Tibial nerve (tissue), 4 donors: ENCODE measurements around the gene POU6F2. TPM values are rescaled to one million over a fixed set of nuclear protein-coding genes. Genes with fewer than 3 reads are reported as not detected.

Experiments
- DNase-seq, 2 donors: peaks; one replicate each; pipeline ENCODE4 v3.0.0-alpha.2; 2019; ENCODE audit warnings: low spot score in 2 of 2
- H3K27ac ChIP-seq, 4 donors: fragments of 200-600 bp; sonication (generic) in 3 of 4; one replicate each; pipeline ENCODE4 v1.5.1; 2017 to 2019; ENCODE audit warnings: mild to moderate bottlenecking in 1 of 4
- H3K27me3 ChIP-seq, 2 donors: fragments of 200-600 bp; sonication (generic) in 1 of 2; one replicate each; pipeline versions ENCODE4 v1.5.1 to v1.6.0; 2017 to 2019
- H3K36me3 ChIP-seq, 3 donors: fragments of 200-600 bp; sonication (generic); one replicate each; pipeline ENCODE4 v1.5.1; 2018 to 2019
- H3K4me1 ChIP-seq, 4 donors: fragments of 200-600 bp; sonication (generic) in 3 of 4; one replicate each; pipeline ENCODE4 v1.5.1; 2017 to 2019
- H3K4me3 ChIP-seq, 4 donors: fragments of 200-600 bp; sonication (generic) in 3 of 4; one replicate each; pipeline ENCODE4 v1.5.1; 2017 to 2019; ENCODE audit warnings: mild to moderate bottlenecking in 1 of 4, moderate library complexity in 1 of 4
- H3K9me3 ChIP-seq, 4 donors: fragments of 200-600 bp; sonication (generic) in 3 of 4; one replicate each; pipeline ENCODE4 v1.5.1; 2017 to 2019
- CTCF ChIP-seq, 5 experiments: fragments of 200-600 bp in 3 of 5; fragments of 450-650 bp in 2 of 5; sonication (generic) in 3 of 5; IDR thresholded peaks; one replicate each; pipeline ENCODE4 v1.5.1; 2016 to 2019; ENCODE audit warnings: antibody characterized with exemption in 5 of 5, mild to moderate bottlenecking in 3 of 5, moderate library complexity in 2 of 5
- EP300 ChIP-seq, 2 donors: sonication (generic); formaldehyde crosslinking; IDR thresholded peaks; one replicate each; pipeline ENCODE4 v1.6.1; 2017; ENCODE audit warnings: antibody characterized with exemption in 2 of 2, mild to moderate bottlenecking in 1 of 2
- POLR2A ChIP-seq, 2 donors: fragments of 450-650 bp; IDR thresholded peaks; one replicate each; pipeline ENCODE4 v1.6.1; 2017; ENCODE audit warnings: antibody characterized with exemption in 2 of 2, mild to moderate bottlenecking in 2 of 2, moderate library complexity in 2 of 2
- WGBS, 2 donors: methylation state at CpG; one replicate each; pipeline ENCODE4 v1.1.5; 2018; 5-methylcytosine and 5-hydroxymethylcytosine counted together
- total RNA-seq, 4 donors: library from RNA; depleted of rRNA; stranded (reverse); fragments of >200 nt; gene quantifications; one replicate each; pipeline ENCODE4 v1.1.0, GENCODE V29; 2016

POU6F2 gene
- total RNA-seq, 4 donors from 2014 or later = 0.21 to 1.8 (median 1.3) TPM

- H3K9me3 ChIP-seq = no peaks in the 10 kb centered on the region
- no peak overlapping the region for H3K27ac ChIP-seq
- WGBS, 2 donors = 69 to 82% methylated on average over 1 of the region's 1 CpG
- H3K36me3 ChIP-seq = no peaks in the 10 kb centered on the region
- no peak overlapping the region for H3K4me3 ChIP-seq
- H3K4me1 ChIP-seq = peaks cover 0 to 15% (median 7%) of the 10 kb centered on the region in 4 donors
- DNase-seq = no peak
- no peaks in the 10 kb centered on the region for H3K27me3 ChIP-seq
- TF ChIP-seq CTCF (IDR thresholded peaks at IDR 0.05) (no peak), EP300 (IDR thresholded peaks at IDR 0.05) (no peak), POLR2A (IDR thresholded peaks at IDR 0.05) (no peak)
Measured at GRCh38 chr7:39417642-39418041, 439.9 kb downstream of the POU6F2 start.

GRCh38 chr7:39421251-39421650 lies 443.5 kb downstream of the POU6F2 start:
- Histone ChIP-seq H3K4me3 (no peak overlapping the region), H3K27ac (no peak overlapping the region), H3K36me3 (no peaks in the 10 kb centered on the region), H3K9me3 (no peaks in the 10 kb centered on the region), H3K4me1 (no peaks in the 10 kb centered on the region), H3K27me3 (no peaks in the 10 kb centered on the region)
- WGBS, 2 donors = 53 to 54% methylated on average over 2 of the region's 2 CpGs
- TF ChIP-seq CTCF (IDR thresholded peaks at IDR 0.05) (no peak), EP300 (IDR thresholded peaks at IDR 0.05) (no peak), POLR2A (IDR thresholded peaks at IDR 0.05) (no peak)
- no peak for DNase-seq

GRCh38 chr7:39421661-39422060 lies 444.0 kb downstream of the POU6F2 start:
- Histone ChIP-seq H3K27ac (no peak overlapping the region), H3K27me3 (no peaks in the 10 kb centered on the region), H3K36me3 (no peaks in the 10 kb centered on the region), H3K9me3 (no peaks in the 10 kb centered on the region), H3K4me3 (no peak overlapping the region), H3K4me1 (no peaks in the 10 kb centered on the region)
- no peak for DNase-seq
- TF ChIP-seq CTCF (IDR thresholded peaks at IDR 0.05) (no peak), POLR2A (IDR thresholded peaks at IDR 0.05) (no peak), EP300 (IDR thresholded peaks at IDR 0.05) (no peak)
- 75 to 83% methylated on average over 2 of the region's 2 CpGs for WGBS, 2 donors

GRCh38 chr7:39428221-39428620 lies 450.5 kb downstream of the POU6F2 start:
- Histone ChIP-seq H3K4me1 (peaks cover 0 to 4% (median 0%) of the 10 kb centered on the region in 4 donors), H3K27ac (no peak overlapping the region)

GRCh38 chr7:39429421-39429820 lies 451.7 kb downstream of the POU6F2 start:
- TF ChIP-seq EP300 (IDR thresholded peaks at IDR 0.05) (no peak), CTCF (IDR thresholded peaks at IDR 0.05) (no peak), POLR2A (IDR thresholded peaks at IDR 0.05) (no peak)
- Histone ChIP-seq H3K36me3 (no peaks in the 10 kb centered on the region), H3K4me1 (peaks cover 0 to 4% (median 0%) of the 10 kb centered on the region in 4 donors), H3K27me3 (no peaks in the 10 kb centered on the region), H3K9me3 (no peaks in the 10 kb centered on the region), H3K27ac (no peak overlapping the region), H3K4me3 (no peak overlapping the region)
- WGBS, 2 donors = 55 to 62% methylated on average over 2 of the region's 2 CpGs
- DNase-seq = no peak

More at GRCh38 chr7:39428221-39428620, 450.5 kb downstream of the POU6F2 start:
- TF ChIP-seq EP300 (IDR thresholded peaks at IDR 0.05) = no peak
- TF ChIP-seq POLR2A (IDR thresholded peaks at IDR 0.05) = no peak
- TF ChIP-seq CTCF (IDR thresholded peaks at IDR 0.05) = no peak
- Histone ChIP-seq H3K4me3 (no peak overlapping the region), H3K36me3 (no peaks in the 10 kb centered on the region), H3K27me3 (no peaks in the 10 kb centered on the region), H3K9me3 (no peaks in the 10 kb centered on the region)
- DNase-seq = no peak
- 9 to 14% methylated on average over 1 of the region's 1 CpG for WGBS, 2 donors
